ENCODE measurements around the gene TMEM63A.

TMEM63A gene

DNA sequence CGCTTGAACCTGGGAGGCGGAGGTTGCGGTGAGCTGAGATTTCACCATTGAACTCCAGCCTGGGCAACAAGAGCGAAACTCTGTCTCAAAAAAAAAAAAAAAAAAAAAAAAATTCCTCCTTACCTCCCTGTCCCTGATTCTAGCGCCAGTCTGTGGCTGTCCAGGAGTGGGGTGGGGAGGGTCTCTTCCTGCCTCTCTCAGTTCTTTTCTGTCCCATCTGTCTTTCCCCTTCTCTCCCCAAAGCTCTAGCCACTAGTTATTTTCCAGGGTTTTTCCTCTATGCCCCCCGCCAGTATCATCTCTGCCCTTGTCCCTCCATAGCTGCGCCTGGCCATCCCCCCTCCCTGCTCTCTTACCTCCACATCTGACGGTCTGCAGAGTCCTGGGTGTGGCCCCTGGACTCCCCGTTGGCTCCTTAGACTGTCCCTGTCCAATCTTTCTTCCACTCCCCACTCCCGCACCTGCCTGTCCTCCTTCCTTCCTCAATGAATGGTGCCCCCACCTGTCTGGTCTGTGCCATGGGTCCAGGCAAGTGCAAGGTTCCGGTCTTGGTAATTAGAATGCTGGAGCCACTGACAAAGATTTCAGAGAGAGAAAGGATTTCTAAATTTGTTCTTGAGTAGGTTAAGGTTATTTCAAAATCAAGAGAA is 1.6 kb upstream of the TMEM63A start:
- no peak for DNase-seq
- Mint-ChIP-seq H3K4me1 (peaks cover 58% of the 10 kb centered on the region), H3K27me3 (ENCODE audit: low read depth, poor library complexity) (peaks cover 20% of the 10 kb centered on the region), H3K9me3 (no peaks in the 10 kb centered on the region), H3K27ac (no peak overlapping the region), H3K4me3 (peak overlapping the region; percentile 88), H3K36me3 (ENCODE audit: low read depth) (no peaks in the 10 kb centered on the region)
- TF ChIP-seq, protein P1, sequence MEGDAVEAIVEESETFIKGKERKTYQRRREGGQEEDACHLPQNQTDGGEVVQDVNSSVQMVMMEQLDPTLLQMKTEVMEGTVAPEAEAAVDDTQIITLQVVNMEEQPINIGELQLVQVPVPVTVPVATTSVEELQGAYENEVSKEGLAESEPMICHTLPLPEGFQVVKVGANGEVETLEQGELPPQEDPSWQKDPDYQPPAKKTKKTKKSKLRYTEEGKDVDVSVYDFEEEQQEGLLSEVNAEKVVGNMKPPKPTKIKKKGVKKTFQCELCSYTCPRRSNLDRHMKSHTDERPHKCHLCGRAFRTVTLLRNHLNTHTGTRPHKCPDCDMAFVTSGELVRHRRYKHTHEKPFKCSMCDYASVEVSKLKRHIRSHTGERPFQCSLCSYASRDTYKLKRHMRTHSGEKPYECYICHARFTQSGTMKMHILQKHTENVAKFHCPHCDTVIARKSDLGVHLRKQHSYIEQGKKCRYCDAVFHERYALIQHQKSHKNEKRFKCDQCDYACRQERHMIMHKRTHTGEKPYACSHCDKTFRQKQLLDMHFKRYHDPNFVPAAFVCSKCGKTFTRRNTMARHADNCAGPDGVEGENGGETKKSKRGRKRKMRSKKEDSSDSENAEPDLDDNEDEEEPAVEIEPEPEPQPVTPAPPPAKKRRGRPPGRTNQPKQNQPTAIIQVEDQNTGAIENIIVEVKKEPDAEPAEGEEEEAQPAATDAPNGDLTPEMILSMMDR (IDR thresholded peaks at IDR 0.05), result no peak

DNA sequence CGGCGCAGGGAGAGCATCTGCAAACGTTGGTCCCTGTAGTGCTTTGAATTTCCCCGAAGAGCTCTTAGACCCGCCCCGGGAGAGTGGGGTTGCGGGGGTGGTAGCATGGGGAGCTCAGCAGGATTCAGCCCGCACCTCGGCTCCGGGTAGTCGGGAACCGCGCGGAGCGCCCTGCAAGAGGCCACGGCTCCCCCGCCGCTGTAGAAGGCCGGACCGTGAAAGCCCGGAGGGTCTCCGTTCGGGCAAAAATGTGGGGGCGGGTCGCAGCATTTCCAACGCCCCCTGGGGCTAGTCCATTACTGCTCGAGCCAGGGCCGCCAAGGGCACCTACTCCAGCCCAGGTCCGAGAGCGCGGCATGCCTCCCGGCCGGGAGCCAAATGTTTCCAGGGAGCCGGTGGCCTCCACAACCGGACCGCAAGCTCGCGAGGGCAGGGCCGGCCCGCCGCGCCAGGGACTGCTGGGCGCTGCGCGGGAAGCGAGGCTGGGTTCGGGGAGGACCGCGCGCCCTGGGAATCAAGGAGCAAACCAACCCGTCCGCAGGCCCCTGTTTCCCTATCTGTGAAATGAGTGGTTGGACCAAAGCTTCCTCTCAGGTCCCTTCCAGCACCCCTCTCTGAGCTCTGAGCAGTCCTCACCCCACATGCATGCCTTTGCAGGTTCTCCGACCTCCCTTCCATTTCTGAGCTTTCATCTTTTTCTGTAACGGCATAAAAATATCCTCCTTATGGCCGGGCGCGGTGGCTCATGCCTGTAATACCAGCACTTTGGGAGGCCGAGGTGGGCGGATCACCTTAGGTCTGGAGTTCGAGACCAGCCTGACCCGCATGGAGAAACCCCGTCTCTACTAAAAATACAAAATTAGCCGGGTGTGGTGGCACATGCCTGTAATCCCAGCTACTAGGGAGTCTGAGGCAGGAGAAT is 775 bp upstream of the TMEM63A start:
- Mint-ChIP-seq H3K4me3 (peak overlapping the region; percentile 88), H3K36me3 (ENCODE audit: low read depth) (no peaks in the 10 kb centered on the region), H3K27ac (no peak overlapping the region), H3K4me1 (peaks cover 58% of the 10 kb centered on the region), H3K27me3 (ENCODE audit: low read depth, poor library complexity) (peaks cover 20% of the 10 kb centered on the region), H3K9me3 (no peaks in the 10 kb centered on the region)
- DNase-seq, result peak; percentile 59
- TF ChIP-seq, protein P1 (IDR thresholded peaks at IDR 0.05), result no peak

DNA sequence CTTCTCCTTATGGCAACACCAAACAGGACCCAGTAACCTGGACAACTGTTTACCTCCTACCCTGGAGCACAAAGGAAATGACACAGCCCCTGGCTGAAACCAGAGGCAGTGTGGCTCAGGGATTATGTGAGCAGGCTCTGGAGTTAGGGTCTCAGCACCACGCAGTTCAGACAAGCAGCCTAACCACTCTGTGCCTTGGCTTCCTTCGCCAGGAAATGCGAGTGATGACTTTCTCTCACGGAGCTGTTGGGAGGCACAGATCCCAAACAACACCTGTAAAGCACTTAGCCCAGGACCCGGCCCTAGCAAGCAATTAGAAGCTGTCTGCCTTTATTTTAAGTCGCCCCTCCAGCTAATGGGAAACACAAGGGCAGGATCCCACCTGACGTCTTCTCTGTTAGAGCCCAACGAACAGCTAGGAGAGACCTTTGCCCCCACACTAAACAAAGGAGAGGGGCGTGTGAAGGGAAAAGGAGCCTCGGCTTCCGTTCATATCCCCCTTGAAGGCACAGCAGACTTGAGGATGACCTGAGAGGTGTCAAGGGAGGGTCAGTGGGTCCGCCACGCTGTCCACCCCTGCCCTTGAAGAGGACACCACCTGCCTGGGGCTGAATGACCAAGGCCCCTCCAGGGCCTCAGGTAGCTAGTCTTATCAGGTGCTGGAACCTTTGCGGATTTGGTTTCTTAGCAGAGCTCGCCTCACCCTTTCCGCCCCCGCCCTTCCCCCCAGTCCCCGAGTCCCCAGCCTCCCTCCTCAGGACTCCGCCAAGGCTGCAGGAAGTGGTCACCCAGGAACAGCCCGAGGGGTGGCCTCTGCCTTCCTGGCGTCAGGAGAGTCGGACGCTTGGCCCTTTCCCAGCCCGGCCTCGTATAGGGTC is 860 bp downstream of the TMEM63A start:
- DNase-seq, result peak; percentile 37
- Mint-ChIP-seq H3K4me3 (peak overlapping the region; percentile 88), H3K36me3 (ENCODE audit: low read depth) (no peaks in the 10 kb centered on the region), H3K4me1 (peaks cover 58% of the 10 kb centered on the region), H3K27me3 (ENCODE audit: low read depth, poor library complexity) (peaks cover 17% of the 10 kb centered on the region), H3K9me3 (no peaks in the 10 kb centered on the region), H3K27ac (no peak overlapping the region)
- TF ChIP-seq, protein P1 (IDR thresholded peaks at IDR 0.05), result no peak

DNA sequence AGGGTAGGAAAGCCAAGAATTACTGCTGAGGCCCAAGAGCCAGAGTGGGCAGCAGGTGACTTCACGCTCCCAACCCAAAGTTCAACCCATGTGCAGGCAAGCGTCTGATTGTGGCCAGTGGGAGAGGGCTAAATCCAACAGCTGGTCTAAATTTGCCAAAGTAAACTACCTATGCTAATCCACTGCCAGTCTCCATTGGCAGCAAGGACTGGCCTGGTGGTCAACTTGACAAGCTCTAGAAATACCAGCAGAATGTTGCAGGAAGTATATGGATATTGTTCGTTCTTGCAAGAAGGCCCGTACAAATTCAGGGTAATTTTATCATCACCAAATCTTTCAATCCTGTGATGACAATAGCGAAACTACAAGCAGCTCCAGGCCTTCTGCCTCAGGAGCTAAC is 1.5 kb downstream of the TMEM63A start:
- Mint-ChIP-seq H3K27me3 (ENCODE audit: low read depth, poor library complexity) (peaks cover 17% of the 10 kb centered on the region), H3K4me1 (peaks cover 56% of the 10 kb centered on the region), H3K4me3 (peak overlapping the region; percentile 28), H3K9me3 (no peaks in the 10 kb centered on the region), H3K36me3 (ENCODE audit: low read depth) (no peaks in the 10 kb centered on the region), H3K27ac (no peak overlapping the region)
- DNase-seq, result no peak
- TF ChIP-seq, protein P1 (IDR thresholded peaks at IDR 0.05), result no peak

DNA sequence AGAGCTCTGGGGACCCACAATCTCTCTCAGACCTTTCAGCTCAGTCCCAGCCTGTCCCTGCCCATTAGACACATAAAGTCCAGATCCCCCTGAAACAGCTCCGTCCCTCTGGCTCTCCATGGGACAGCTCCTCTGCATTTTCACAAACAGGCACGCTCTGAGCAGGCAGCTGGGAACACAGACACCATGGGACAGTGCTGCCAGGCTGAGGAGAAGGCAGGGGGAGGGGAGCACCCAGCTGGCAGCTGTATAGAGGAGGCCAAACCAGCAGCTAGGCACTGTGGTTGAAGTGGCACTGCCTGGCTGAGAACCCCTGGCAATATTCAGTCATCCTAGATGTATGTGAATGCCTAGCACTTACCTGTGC is 2.0 kb downstream of the TMEM63A start:
- H3K4me1 Mint-ChIP-seq, result peaks cover 56% of the 10 kb centered on the region
- DNase-seq, result no peak

More for the DNA sequence above, 2.0 kb downstream of the TMEM63A start:
- Mint-ChIP-seq H3K36me3 (ENCODE audit: low read depth) (no peaks in the 10 kb centered on the region), H3K27me3 (ENCODE audit: low read depth, poor library complexity) (peaks cover 19% of the 10 kb centered on the region), H3K27ac (no peak overlapping the region), H3K9me3 (no peaks in the 10 kb centered on the region), H3K4me3 (peak overlapping the region; percentile 39)
- TF ChIP-seq, protein P1 (IDR thresholded peaks at IDR 0.05), result no peak
